ENCODE results near the gene CTNNB1.

CTNNB1 gene

DNA sequence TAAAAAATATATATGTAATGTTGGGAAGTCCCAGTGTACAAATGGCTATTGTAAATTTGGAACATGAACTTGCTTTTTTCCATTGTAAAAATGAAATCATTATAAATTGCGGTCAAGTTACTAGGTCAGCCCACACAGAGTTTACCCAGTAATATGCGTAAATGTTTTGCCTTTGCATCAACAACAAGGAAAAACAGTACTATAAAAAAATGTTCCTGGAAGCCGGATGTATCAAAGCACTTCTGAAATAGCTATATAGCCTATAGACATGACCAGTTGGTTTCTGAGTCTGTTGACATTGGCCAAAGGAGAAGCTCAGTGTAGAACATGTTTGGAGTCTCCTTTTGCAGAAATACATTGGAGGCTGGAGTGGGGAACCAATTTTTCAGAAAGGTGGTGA, 23.2 kb downstream of the CTNNB1 start:
- TF ChIP-seq POLR2AphosphoS5 (IDR thresholded peaks at IDR 0.05; ENCODE audit: low read depth) (no peak), GABPA (IDR thresholded peaks at IDR 0.05; ENCODE audit: low read depth) (no peak), SPI1 (IDR thresholded peaks at IDR 0.05; ENCODE audit: borderline replicate concordance, low read depth) (no peak)
- TF ChIP-seq, protein P1, sequence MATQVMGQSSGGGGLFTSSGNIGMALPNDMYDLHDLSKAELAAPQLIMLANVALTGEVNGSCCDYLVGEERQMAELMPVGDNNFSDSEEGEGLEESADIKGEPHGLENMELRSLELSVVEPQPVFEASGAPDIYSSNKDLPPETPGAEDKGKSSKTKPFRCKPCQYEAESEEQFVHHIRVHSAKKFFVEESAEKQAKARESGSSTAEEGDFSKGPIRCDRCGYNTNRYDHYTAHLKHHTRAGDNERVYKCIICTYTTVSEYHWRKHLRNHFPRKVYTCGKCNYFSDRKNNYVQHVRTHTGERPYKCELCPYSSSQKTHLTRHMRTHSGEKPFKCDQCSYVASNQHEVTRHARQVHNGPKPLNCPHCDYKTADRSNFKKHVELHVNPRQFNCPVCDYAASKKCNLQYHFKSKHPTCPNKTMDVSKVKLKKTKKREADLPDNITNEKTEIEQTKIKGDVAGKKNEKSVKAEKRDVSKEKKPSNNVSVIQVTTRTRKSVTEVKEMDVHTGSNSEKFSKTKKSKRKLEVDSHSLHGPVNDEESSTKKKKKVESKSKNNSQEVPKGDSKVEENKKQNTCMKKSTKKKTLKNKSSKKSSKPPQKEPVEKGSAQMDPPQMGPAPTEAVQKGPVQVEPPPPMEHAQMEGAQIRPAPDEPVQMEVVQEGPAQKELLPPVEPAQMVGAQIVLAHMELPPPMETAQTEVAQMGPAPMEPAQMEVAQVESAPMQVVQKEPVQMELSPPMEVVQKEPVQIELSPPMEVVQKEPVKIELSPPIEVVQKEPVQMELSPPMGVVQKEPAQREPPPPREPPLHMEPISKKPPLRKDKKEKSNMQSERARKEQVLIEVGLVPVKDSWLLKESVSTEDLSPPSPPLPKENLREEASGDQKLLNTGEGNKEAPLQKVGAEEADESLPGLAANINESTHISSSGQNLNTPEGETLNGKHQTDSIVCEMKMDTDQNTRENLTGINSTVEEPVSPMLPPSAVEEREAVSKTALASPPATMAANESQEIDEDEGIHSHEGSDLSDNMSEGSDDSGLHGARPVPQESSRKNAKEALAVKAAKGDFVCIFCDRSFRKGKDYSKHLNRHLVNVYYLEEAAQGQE (IDR thresholded peaks at IDR 0.05; ENCODE audit: insufficient replicate concordance, low read depth) = no peak
- TF ChIP-seq, protein P2, sequence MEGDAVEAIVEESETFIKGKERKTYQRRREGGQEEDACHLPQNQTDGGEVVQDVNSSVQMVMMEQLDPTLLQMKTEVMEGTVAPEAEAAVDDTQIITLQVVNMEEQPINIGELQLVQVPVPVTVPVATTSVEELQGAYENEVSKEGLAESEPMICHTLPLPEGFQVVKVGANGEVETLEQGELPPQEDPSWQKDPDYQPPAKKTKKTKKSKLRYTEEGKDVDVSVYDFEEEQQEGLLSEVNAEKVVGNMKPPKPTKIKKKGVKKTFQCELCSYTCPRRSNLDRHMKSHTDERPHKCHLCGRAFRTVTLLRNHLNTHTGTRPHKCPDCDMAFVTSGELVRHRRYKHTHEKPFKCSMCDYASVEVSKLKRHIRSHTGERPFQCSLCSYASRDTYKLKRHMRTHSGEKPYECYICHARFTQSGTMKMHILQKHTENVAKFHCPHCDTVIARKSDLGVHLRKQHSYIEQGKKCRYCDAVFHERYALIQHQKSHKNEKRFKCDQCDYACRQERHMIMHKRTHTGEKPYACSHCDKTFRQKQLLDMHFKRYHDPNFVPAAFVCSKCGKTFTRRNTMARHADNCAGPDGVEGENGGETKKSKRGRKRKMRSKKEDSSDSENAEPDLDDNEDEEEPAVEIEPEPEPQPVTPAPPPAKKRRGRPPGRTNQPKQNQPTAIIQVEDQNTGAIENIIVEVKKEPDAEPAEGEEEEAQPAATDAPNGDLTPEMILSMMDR (IDR thresholded peaks at IDR 0.05; ENCODE audit: insufficient read depth, low read length) = no peak

DNA sequence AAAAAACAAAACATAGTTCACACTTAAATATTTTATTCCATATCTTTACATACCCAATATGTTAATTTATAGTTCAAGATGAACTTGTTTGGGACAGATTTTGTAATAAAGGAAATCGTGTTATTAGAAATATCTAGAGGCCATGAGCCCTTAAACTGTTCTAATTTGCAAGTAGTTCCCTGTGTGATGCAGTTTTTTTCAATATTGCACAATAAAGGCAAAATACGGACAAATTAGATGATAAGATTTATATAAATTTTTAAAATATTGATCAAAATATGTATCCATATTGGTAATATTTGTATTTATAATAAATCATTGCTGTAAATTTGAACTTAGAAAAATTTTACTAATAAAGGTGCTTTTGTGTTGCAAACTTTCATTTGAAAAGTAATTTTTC, 23.8 kb downstream of the CTNNB1 start:
- Histone ChIP-seq H3K27ac (replicated peaks) (no peak overlapping the region), H3K27me3 (ENCODE audit: insufficient read depth, poor library complexity, severe bottlenecking) (no peaks in the 10 kb centered on the region), H3K4me3 (replicated peaks; ENCODE audit: insufficient read depth, low read length) (no peak overlapping the region)
- TF ChIP-seq GABPA (IDR thresholded peaks at IDR 0.05; ENCODE audit: low read depth) (no peak), POLR2AphosphoS5 (IDR thresholded peaks at IDR 0.05; ENCODE audit: low read depth) (no peak), SPI1 (IDR thresholded peaks at IDR 0.05; ENCODE audit: borderline replicate concordance, low read depth) (no peak)
- TF ChIP-seq, protein P1 (IDR thresholded peaks at IDR 0.05; ENCODE audit: insufficient replicate concordance, low read depth) = no peak
- TF ChIP-seq, protein P2 (IDR thresholded peaks at IDR 0.05; ENCODE audit: insufficient read depth, low read length) = no peak
- DNase-seq (ENCODE audit: low read depth in 1 of 2, low spot score in 1 of 2) = no peak

More for the DNA sequence above, 23.2 kb downstream of the CTNNB1 start:
- DNase-seq (ENCODE audit: low read depth in 1 of 2, low spot score in 1 of 2) = no peak
- Histone ChIP-seq H3K4me3 (replicated peaks; ENCODE audit: insufficient read depth, low read length) (no peak overlapping the region), H3K27me3 (ENCODE audit: insufficient read depth, poor library complexity, severe bottlenecking) (no peaks in the 10 kb centered on the region), H3K27ac (replicated peaks) (no peak overlapping the region)

DNA sequence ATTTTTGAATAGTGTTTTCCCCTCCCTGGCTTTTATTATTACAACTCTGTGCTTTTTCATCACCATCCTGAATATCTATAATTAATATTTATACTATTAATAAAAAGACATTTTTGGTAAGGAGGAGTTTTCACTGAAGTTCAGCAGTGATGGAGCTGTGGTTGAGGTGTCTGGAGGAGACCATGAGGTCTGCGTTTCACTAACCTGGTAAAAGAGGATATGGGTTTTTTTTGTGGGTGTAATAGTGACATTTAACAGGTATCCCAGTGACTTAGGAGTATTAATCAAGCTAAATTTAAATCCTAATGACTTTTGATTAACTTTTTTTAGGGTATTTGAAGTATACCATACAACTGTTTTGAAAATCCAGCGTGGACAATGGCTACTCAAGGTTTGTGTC, 24.4 kb downstream of the CTNNB1 start:
- TF ChIP-seq GABPA (IDR thresholded peaks at IDR 0.05; ENCODE audit: low read depth) = no peak
- no peak for TF ChIP-seq SPI1 (IDR thresholded peaks at IDR 0.05; ENCODE audit: borderline replicate concordance, low read depth)
- TF ChIP-seq, protein P2 (IDR thresholded peaks at IDR 0.05; ENCODE audit: insufficient read depth, low read length) = no peak
- no peak for TF ChIP-seq POLR2AphosphoS5 (IDR thresholded peaks at IDR 0.05; ENCODE audit: low read depth)
- TF ChIP-seq, protein P1 (IDR thresholded peaks at IDR 0.05; ENCODE audit: insufficient replicate concordance, low read depth) = no peak
- Histone ChIP-seq H3K4me3 (replicated peaks; ENCODE audit: insufficient read depth, low read length) (no peak overlapping the region), H3K27me3 (ENCODE audit: insufficient read depth, poor library complexity, severe bottlenecking) (no peaks in the 10 kb centered on the region), H3K27ac (replicated peaks) (no peak overlapping the region)
- no peak for DNase-seq (ENCODE audit: low read depth in 1 of 2, low spot score in 1 of 2)
